ENCODE results near the gene TRAP1.
"Not testable (repeated sequence)": the region's sequence is repeated elsewhere in the genome, so short reads cannot be mapped to it uniquely, and the experiment has no call there.

Gene TRAP1

GRCh38 chr16:3609895-3610697 lies 107.2 kb downstream of the TRAP1 start:
- H3K79me2 ChIP-seq (ENCODE audit: low read length) = peaks cover 31% of the 10 kb centered on the region
- H3K4me3 ChIP-seq (ENCODE audit: low read length) = peak overlapping the region; percentile 99
- H3K9ac ChIP-seq (ENCODE audit: low read length) = peak overlapping the region; percentile 84
- no peaks in the 10 kb centered on the region for H3K9me3 ChIP-seq (ENCODE audit: insufficient read depth, low read length)
- peaks cover 12% of the 10 kb centered on the region for H3K4me1 ChIP-seq (ENCODE audit: low read length)
- H3K27me3 ChIP-seq (ENCODE audit: low read depth, low read length) = no peaks in the 10 kb centered on the region
- H3K27ac ChIP-seq (ENCODE audit: low read length) = no peak overlapping the region
- H3K36me3 ChIP-seq (replicated peaks; ENCODE audit: low read depth, low read length) = peaks cover 6% of the 10 kb centered on the region
- no peaks in the 10 kb centered on the region for H4K20me1 ChIP-seq (ENCODE audit: insufficient read depth, low read length)
- peak overlapping the region; percentile 91 for H3K4me2 ChIP-seq (ENCODE audit: low read length)
- H2AFZ ChIP-seq (ENCODE audit: low read depth, low read length) = no peak overlapping the region
- no peak for TF ChIP-seq CTCF (IDR thresholded peaks at IDR 0.05; ENCODE audit: low read depth, low read length)
- TF ChIP-seq EZH2phosphoT487 (IDR thresholded peaks at IDR 0.05; ENCODE audit: low read depth) = no peak

DNA sequence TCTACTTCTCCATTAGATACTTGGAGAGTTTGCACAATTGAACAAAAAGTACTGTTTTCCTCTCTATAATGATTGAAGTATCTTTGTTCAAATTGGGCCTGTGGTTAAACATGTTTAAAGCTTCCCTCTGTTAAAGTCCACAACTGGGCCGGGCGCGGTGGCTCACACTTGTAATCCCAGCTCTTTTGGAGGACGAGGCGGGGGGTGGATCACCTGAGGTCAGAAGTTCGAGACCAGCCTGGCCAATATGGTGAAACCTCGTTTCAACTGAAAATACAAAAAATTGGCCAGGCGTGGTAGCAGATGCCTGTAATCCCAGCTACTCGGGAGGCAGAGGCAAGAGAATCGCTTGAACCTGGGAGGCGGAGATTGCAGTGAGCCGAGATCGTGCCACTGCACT lies 108.3 kb downstream of the TRAP1 start:
- Histone ChIP-seq H3K4me1 (ENCODE audit: low read length) (peaks cover 12% of the 10 kb centered on the region), H3K79me2 (ENCODE audit: low read length) (peaks cover 22% of the 10 kb centered on the region)
- not testable (repeated sequence) for H3K4me3 ChIP-seq (ENCODE audit: low read length); H3K27ac ChIP-seq (ENCODE audit: low read length); H3K36me3 ChIP-seq (replicated peaks; ENCODE audit: low read depth, low read length); H3K9ac ChIP-seq (ENCODE audit: low read length); H2AFZ ChIP-seq (ENCODE audit: low read depth, low read length); H3K27me3 ChIP-seq (ENCODE audit: low read depth, low read length); H3K9me3 ChIP-seq (ENCODE audit: insufficient read depth, low read length); H3K4me2 ChIP-seq (ENCODE audit: low read length); H4K20me1 ChIP-seq (ENCODE audit: insufficient read depth, low read length)

DNA sequence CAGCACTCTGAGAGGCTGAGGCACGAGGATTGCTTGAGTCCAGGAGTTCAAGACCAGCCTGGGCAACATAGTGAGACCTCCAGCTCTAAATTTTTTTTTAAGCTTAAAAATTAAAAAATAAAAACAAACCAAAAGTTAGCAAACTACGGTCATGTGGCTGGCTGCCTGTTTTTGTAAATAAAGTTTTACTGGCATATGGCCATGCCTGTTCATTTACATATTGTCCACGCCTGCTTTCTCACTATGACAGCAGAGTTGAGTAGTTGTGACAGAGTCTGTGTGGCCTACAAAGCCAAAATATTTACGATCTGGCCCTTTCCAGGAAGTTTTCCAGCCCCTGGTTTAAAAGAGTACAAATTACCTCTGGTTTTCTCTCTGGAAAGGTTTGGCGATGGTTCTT lies 109.3 kb downstream of the TRAP1 start:
- no peak overlapping the region for H3K27ac ChIP-seq (ENCODE audit: low read length)
- TF ChIP-seq CTCF (IDR thresholded peaks at IDR 0.05; ENCODE audit: low read depth, low read length) (no peak), EZH2phosphoT487 (IDR thresholded peaks at IDR 0.05; ENCODE audit: low read depth) (no peak)
- no peaks in the 10 kb centered on the region for H3K27me3 ChIP-seq (ENCODE audit: low read depth, low read length)
- no peak overlapping the region for H3K4me2 ChIP-seq (ENCODE audit: low read length)
- no peaks in the 10 kb centered on the region for H4K20me1 ChIP-seq (ENCODE audit: insufficient read depth, low read length)
- H3K9me3 ChIP-seq (ENCODE audit: insufficient read depth, low read length) = no peaks in the 10 kb centered on the region
- H3K36me3 ChIP-seq (replicated peaks; ENCODE audit: low read depth, low read length) = no peaks in the 10 kb centered on the region
- no peak overlapping the region for H3K4me3 ChIP-seq (ENCODE audit: low read length)
- H3K9ac ChIP-seq (ENCODE audit: low read length) = no peak overlapping the region
- H3K79me2 ChIP-seq (ENCODE audit: low read length) = peaks cover 15% of the 10 kb centered on the region
- peaks cover 12% of the 10 kb centered on the region for H3K4me1 ChIP-seq (ENCODE audit: low read length)
- no peak overlapping the region for H2AFZ ChIP-seq (ENCODE audit: low read depth, low read length)
